ENCODE data around the gene DXO.

DXO gene

DNA sequence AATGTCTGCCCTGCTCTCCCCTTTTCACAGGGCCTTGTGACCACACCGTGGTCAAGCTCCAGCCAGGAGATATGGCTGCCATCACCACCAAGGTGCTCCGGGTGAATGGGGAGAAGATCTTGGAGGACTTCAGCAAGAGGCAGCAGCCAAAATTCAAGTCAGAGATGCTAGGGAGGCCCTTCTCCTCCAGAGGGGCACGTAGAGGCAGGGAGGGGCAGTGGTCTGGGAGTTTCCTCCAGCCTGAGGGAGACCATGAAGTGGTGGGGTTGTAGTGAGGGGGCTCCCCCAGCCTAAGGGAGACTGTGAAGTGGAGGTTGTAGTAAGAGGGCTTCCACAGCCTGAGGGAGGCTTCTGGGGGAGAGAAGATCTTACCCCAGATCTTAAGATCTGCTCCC, 4.0 kb downstream of the DXO start:
- TF ChIP-seq FOXP2 (optimal IDR thresholded peaks at IDR 0.05; ENCODE audit: borderline replicate concordance, extremely low read depth, extremely low read length, insufficient read depth), result no peak
- TF ChIP-seq POLR2AphosphoS5 (IDR thresholded peaks at IDR 0.05; ENCODE audit: low read depth, low read length), result no peak
- no peak for TF ChIP-seq TAF1 (IDR thresholded peaks at IDR 0.05; ENCODE audit: borderline replicate concordance, insufficient read depth, low read length)
- no peak for TF ChIP-seq SIN3A (IDR thresholded peaks at IDR 0.05; ENCODE audit: borderline replicate concordance, insufficient read depth, low read length)
- TF ChIP-seq, protein P1, sequence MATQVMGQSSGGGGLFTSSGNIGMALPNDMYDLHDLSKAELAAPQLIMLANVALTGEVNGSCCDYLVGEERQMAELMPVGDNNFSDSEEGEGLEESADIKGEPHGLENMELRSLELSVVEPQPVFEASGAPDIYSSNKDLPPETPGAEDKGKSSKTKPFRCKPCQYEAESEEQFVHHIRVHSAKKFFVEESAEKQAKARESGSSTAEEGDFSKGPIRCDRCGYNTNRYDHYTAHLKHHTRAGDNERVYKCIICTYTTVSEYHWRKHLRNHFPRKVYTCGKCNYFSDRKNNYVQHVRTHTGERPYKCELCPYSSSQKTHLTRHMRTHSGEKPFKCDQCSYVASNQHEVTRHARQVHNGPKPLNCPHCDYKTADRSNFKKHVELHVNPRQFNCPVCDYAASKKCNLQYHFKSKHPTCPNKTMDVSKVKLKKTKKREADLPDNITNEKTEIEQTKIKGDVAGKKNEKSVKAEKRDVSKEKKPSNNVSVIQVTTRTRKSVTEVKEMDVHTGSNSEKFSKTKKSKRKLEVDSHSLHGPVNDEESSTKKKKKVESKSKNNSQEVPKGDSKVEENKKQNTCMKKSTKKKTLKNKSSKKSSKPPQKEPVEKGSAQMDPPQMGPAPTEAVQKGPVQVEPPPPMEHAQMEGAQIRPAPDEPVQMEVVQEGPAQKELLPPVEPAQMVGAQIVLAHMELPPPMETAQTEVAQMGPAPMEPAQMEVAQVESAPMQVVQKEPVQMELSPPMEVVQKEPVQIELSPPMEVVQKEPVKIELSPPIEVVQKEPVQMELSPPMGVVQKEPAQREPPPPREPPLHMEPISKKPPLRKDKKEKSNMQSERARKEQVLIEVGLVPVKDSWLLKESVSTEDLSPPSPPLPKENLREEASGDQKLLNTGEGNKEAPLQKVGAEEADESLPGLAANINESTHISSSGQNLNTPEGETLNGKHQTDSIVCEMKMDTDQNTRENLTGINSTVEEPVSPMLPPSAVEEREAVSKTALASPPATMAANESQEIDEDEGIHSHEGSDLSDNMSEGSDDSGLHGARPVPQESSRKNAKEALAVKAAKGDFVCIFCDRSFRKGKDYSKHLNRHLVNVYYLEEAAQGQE (IDR thresholded peaks at IDR 0.05; ENCODE audit: insufficient read depth in 1 of 2, low read depth in 2 of 2, low read length in 2 of 2), result no peak

DNA sequence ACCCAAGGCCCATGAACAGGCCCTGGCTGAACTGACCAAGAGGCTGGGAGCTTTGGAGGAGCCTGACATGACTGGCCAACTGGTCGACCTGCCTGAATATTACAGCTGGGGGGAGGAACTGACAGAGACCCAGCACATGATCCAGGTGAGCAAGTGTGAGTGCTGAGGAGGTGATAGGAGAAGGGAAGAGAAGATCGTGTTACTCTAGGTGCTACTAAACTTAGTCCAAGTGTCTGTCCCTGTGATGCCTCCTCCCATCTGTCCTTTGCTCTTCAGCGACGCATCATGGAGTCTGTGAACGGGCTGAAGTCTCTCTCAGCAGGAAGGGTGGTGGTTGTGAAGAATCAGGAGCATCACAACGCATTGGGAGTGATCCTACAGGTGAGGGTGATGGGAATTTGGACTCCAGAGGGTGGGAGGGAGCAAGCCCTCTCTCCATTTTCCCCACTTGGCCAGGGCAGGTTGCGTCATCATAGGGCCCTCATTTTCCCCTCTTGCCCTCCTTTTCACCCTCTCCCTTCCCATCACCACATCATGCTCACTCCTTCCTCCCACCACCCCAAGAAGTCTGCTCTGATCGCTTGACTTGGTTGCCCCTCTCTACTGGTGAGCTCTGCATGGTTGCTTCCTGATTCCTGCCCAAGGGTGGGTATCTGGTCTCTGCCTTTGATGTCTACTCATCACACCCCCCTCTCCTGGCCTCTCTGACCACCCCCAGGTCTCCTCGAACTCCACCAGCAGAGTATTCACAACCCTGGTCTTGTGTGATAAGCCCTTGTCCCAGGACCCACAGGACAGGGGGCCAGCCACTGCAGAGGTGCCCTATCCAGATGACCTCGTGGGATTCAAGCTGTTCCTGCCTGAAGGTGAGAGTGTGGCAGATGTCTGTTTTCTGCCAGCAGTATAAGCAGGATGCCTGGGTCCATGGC, 4.7 kb downstream of the DXO start:
- TF ChIP-seq SIN3A (IDR thresholded peaks at IDR 0.05; ENCODE audit: borderline replicate concordance, insufficient read depth, low read length) (no peak), POLR2AphosphoS5 (IDR thresholded peaks at IDR 0.05; ENCODE audit: low read depth, low read length) (no peak), FOXP2 (optimal IDR thresholded peaks at IDR 0.05; ENCODE audit: borderline replicate concordance, extremely low read depth, extremely low read length, insufficient read depth) (no peak), TAF1 (IDR thresholded peaks at IDR 0.05; ENCODE audit: borderline replicate concordance, insufficient read depth, low read length) (no peak)
- TF ChIP-seq, protein P1 (IDR thresholded peaks at IDR 0.05; ENCODE audit: insufficient read depth in 1 of 2, low read depth in 2 of 2, low read length in 2 of 2), result no peak

DNA sequence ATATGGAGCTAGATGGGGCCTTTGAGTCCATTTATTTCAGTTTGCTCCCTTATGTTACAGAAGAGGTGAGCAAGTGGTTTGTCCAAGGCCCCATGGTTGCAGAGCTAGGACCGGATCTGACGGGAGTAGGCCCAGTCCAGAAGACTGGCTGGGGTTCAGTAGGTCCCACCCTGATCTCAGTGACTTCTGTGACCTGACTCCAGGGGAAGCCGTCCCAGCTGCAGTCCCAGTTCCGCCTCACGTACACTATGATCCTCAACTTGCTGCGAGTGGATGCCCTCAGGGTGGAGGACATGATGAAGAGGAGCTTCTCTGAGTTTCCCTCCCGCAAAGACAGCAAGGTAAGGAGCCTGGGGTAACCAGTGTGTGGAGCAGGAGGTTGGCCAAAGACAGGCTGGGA, 5.4 kb downstream of the DXO start:
- no peak for TF ChIP-seq SIN3A (IDR thresholded peaks at IDR 0.05; ENCODE audit: borderline replicate concordance, insufficient read depth, low read length)
- TF ChIP-seq TAF1 (IDR thresholded peaks at IDR 0.05; ENCODE audit: borderline replicate concordance, insufficient read depth, low read length), result no peak
- no peak for TF ChIP-seq POLR2AphosphoS5 (IDR thresholded peaks at IDR 0.05; ENCODE audit: low read depth, low read length)
- no peak for TF ChIP-seq FOXP2 (optimal IDR thresholded peaks at IDR 0.05; ENCODE audit: borderline replicate concordance, extremely low read depth, extremely low read length, insufficient read depth)

DNA sequence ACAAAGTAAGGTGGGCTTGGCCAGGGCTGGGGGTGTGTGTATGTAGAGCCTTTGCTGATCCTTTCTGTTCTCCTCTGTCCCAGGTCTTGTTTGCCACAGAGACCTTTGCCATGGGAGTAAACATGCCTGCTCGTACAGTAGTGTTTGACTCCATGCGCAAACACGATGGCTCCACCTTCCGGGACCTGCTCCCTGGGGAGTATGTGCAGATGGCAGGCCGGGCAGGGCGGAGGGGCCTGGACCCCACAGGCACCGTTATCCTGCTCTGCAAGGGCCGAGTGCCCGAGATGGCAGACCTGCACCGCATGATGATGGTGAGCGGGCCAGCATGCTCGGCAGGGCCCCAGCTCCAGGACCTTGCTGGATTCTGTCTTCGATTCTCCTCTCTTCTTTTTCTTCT, 6.2 kb downstream of the DXO start:
- TF ChIP-seq, protein P1 (IDR thresholded peaks at IDR 0.05; ENCODE audit: insufficient read depth in 1 of 2, low read depth in 2 of 2, low read length in 2 of 2), result no peak
- TF ChIP-seq POLR2AphosphoS5 (IDR thresholded peaks at IDR 0.05; ENCODE audit: low read depth, low read length) (no peak), FOXP2 (optimal IDR thresholded peaks at IDR 0.05; ENCODE audit: borderline replicate concordance, extremely low read depth, extremely low read length, insufficient read depth) (no peak), SIN3A (IDR thresholded peaks at IDR 0.05; ENCODE audit: borderline replicate concordance, insufficient read depth, low read length) (no peak), TAF1 (IDR thresholded peaks at IDR 0.05; ENCODE audit: borderline replicate concordance, insufficient read depth, low read length) (no peak)

DNA sequence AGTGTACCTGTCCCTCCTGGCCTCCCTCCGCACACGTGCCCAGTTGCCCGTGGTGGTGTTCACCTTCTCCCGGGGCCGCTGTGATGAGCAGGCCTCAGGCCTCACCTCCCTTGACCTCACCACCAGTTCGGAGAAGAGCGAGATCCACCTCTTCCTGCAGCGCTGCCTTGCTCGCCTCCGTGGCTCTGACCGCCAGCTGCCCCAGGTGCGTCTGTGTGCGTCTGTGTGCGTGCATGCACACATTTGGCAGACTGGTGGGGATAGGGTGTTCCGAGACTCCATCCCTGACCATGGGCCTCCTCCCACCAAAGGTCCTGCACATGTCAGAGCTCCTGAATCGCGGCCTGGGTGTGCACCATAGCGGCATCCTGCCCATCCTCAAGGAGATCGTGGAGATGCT, 8.0 kb downstream of the DXO start:
- TF ChIP-seq TAF1 (IDR thresholded peaks at IDR 0.05; ENCODE audit: borderline replicate concordance, insufficient read depth, low read length) (no peak), POLR2AphosphoS5 (IDR thresholded peaks at IDR 0.05; ENCODE audit: low read depth, low read length) (no peak)
- TF ChIP-seq, protein P1 (IDR thresholded peaks at IDR 0.05; ENCODE audit: insufficient read depth in 1 of 2, low read depth in 2 of 2, low read length in 2 of 2), result no peak

All from PFSK-1 (cell line).